ENCODE data around the gene CLCN5.

Gene CLCN5

DNA sequence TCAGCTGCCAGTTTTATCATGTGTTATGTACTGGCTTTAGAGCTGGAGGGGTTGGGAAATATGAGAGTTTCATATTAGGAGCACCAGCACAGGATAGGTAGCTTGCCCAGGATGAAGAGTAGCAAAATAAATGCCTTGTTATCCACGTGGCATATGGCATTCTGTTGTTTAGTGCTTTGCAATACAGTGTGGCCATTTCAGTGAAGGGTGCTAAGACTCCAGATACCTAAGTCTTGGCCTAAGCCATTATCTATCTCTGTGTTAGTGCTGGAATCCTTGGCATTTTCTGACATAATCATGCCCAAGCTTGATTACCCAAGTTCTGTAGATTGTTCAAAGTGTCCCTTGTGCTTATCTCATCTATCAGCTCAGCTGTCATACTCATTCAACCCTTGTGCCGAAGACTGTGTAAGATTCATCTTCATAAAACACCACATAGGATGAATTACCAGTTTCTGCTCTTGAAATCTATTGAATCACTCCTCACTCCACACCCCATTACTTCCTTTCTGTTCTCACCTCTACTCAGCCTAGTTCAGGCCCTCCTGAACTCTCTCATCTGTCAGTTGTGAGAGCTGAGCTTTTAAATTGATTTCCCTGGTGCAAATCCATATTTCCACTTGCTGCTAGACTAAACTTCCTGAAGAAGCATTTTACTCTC is 73.5 kb downstream of the CLCN5 start:
- no peaks in the 10 kb centered on the region for H3K36me3 ChIP-seq (ENCODE audit: control insufficient read depth, low read length)
- H3K9me3 ChIP-seq (ENCODE audit: control insufficient read depth, insufficient read depth, low read length), result no peaks in the 10 kb centered on the region
- H3K79me2 ChIP-seq (ENCODE audit: control insufficient read depth, low read length), result no peaks in the 10 kb centered on the region
- H4K20me1 ChIP-seq (ENCODE audit: control insufficient read depth, insufficient read depth, low read depth, low read length), result no peaks in the 10 kb centered on the region
- no peak overlapping the region for H3K4me2 ChIP-seq (ENCODE audit: low read length)
- H3K27me3 ChIP-seq (ENCODE audit: control insufficient read depth, low read length), result no peaks in the 10 kb centered on the region
- H3K9me2 ChIP-seq (replicated peaks; ENCODE audit: control insufficient read depth, low read length), result no peaks in the 10 kb centered on the region
- no peaks in the 10 kb centered on the region for H3F3A ChIP-seq (ENCODE audit: control insufficient read depth, insufficient read depth)
- H3K4me1 ChIP-seq (ENCODE audit: control insufficient read depth, low read length), result no peaks in the 10 kb centered on the region
- no peak for TF ChIP-seq EZH2phosphoT487 (IDR thresholded peaks at IDR 0.05; ENCODE audit: borderline replicate concordance, low read length)
- H3K27ac ChIP-seq (ENCODE audit: low read depth, low read length), result no peak overlapping the region
- no peak overlapping the region for H3K4me3 ChIP-seq (ENCODE audit: low read length)

- no peak overlapping the region for H3K27ac ChIP-seq (ENCODE audit: low read depth, low read length)
These were observed 74.1 kb downstream of the CLCN5 start for GRCh38 chrX:49996474-49996873.

GRCh38 chrX:49999087-49999486 is 76.7 kb downstream of the CLCN5 start:
- Histone ChIP-seq H3K9me2 (replicated peaks; ENCODE audit: control insufficient read depth, low read length) (no peaks in the 10 kb centered on the region), H3K27ac (ENCODE audit: low read depth, low read length) (no peak overlapping the region), H3K4me2 (ENCODE audit: low read length) (no peak overlapping the region), H3K4me1 (ENCODE audit: control insufficient read depth, low read length) (no peaks in the 10 kb centered on the region), H3K79me2 (ENCODE audit: control insufficient read depth, low read length) (no peaks in the 10 kb centered on the region), H4K20me1 (ENCODE audit: control insufficient read depth, insufficient read depth, low read depth, low read length) (no peaks in the 10 kb centered on the region), H3K4me3 (ENCODE audit: low read length) (no peak overlapping the region), H3F3A (ENCODE audit: control insufficient read depth, insufficient read depth) (no peaks in the 10 kb centered on the region), H3K36me3 (ENCODE audit: control insufficient read depth, low read length) (no peaks in the 10 kb centered on the region), H3K9me3 (ENCODE audit: control insufficient read depth, insufficient read depth, low read length) (no peaks in the 10 kb centered on the region), H3K27me3 (ENCODE audit: control insufficient read depth, low read length) (no peaks in the 10 kb centered on the region)
- TF ChIP-seq EZH2phosphoT487 (IDR thresholded peaks at IDR 0.05; ENCODE audit: borderline replicate concordance, low read length) (no peak), CTCF (IDR thresholded peaks at IDR 0.05; ENCODE audit: low read depth, low read length, poor library complexity, severe bottlenecking) (no peak)

More at GRCh38 chrX:49996474-49996873, 74.1 kb downstream of the CLCN5 start:
- H3K4me1 ChIP-seq (ENCODE audit: control insufficient read depth, low read length), result no peaks in the 10 kb centered on the region
- TF ChIP-seq EZH2phosphoT487 (IDR thresholded peaks at IDR 0.05; ENCODE audit: borderline replicate concordance, low read length) (no peak), CTCF (IDR thresholded peaks at IDR 0.05; ENCODE audit: low read depth, low read length, poor library complexity, severe bottlenecking) (no peak)
- no peak overlapping the region for H3K4me3 ChIP-seq (ENCODE audit: low read length)
- H3K9me3 ChIP-seq (ENCODE audit: control insufficient read depth, insufficient read depth, low read length), result no peaks in the 10 kb centered on the region
- no peaks in the 10 kb centered on the region for H3K36me3 ChIP-seq (ENCODE audit: control insufficient read depth, low read length)
- H3K79me2 ChIP-seq (ENCODE audit: control insufficient read depth, low read length), result no peaks in the 10 kb centered on the region
- H3K27me3 ChIP-seq (ENCODE audit: control insufficient read depth, low read length), result no peaks in the 10 kb centered on the region
- H3K9me2 ChIP-seq (replicated peaks; ENCODE audit: control insufficient read depth, low read length), result no peaks in the 10 kb centered on the region
- no peaks in the 10 kb centered on the region for H4K20me1 ChIP-seq (ENCODE audit: control insufficient read depth, insufficient read depth, low read depth, low read length)
- no peak overlapping the region for H3K4me2 ChIP-seq (ENCODE audit: low read length)
- H3F3A ChIP-seq (ENCODE audit: control insufficient read depth, insufficient read depth), result no peaks in the 10 kb centered on the region

GRCh38 chrX:50000937-50001542 is 78.6 kb downstream of the CLCN5 start:
- Histone ChIP-seq H3K4me3 (ENCODE audit: low read length) (no peak overlapping the region), H3K4me1 (ENCODE audit: control insufficient read depth, low read length) (no peaks in the 10 kb centered on the region), H3K27me3 (ENCODE audit: control insufficient read depth, low read length) (no peaks in the 10 kb centered on the region), H3K9me2 (replicated peaks; ENCODE audit: control insufficient read depth, low read length) (no peaks in the 10 kb centered on the region), H3K79me2 (ENCODE audit: control insufficient read depth, low read length) (no peaks in the 10 kb centered on the region), H3K4me2 (ENCODE audit: low read length) (no peak overlapping the region), H3F3A (ENCODE audit: control insufficient read depth, insufficient read depth) (no peaks in the 10 kb centered on the region), H3K27ac (ENCODE audit: low read depth, low read length) (no peak overlapping the region), H3K9me3 (ENCODE audit: control insufficient read depth, insufficient read depth, low read length) (no peaks in the 10 kb centered on the region), H3K36me3 (ENCODE audit: control insufficient read depth, low read length) (no peaks in the 10 kb centered on the region), H4K20me1 (ENCODE audit: control insufficient read depth, insufficient read depth, low read depth, low read length) (no peaks in the 10 kb centered on the region)
- TF ChIP-seq EZH2phosphoT487 (IDR thresholded peaks at IDR 0.05; ENCODE audit: borderline replicate concordance, low read length) (no peak), CTCF (IDR thresholded peaks at IDR 0.05; ENCODE audit: low read depth, low read length, poor library complexity, severe bottlenecking) (no peak)
